H9 (cell line): ENCODE measurements around the gene CHD9. TPM values are rescaled to one million over a fixed set of nuclear protein-coding genes. Genes with fewer than 3 reads are reported as not detected.

ENCODE experiments used
- DNase-seq: peaks from one replicate; pipeline ENCODE4 v3.0.0-alpha.2; 2017
- H2AFZ ChIP-seq: one replicate; pipeline ENCODE4 v1.6.1; 2013; ENCODE audit warnings: mild to moderate bottlenecking, low read length, control low read depth, moderate library complexity
- H2AK5ac ChIP-seq: 2 replicates; pipeline ENCODE4 v1.6.1; 2013; ENCODE audit warnings: low read length, control low read depth, mixed read lengths; ENCODE audit not compliant: insufficient read length
- H2BK120ac ChIP-seq: one replicate; pipeline ENCODE4 v1.6.1; 2013; ENCODE audit warnings: low read depth, mild to moderate bottlenecking, low read length, control low read depth, inconsistent platforms; ENCODE audit not compliant: poor library complexity, severe bottlenecking
- H2BK12ac ChIP-seq: 2 replicates; pipeline ENCODE4 v1.6.1; 2013; ENCODE audit warnings: low read length, control low read depth, mixed read lengths, low read depth; ENCODE audit not compliant: insufficient read length
- H2BK15ac ChIP-seq: 2 replicates; pipeline ENCODE4 v1.6.1; 2013; ENCODE audit warnings: low read depth, low read length, control low read depth
- H2BK20ac ChIP-seq: one replicate; pipeline ENCODE4 v1.6.1; 2013; ENCODE audit warnings: low read depth, mild to moderate bottlenecking, low read length, control low read depth, inconsistent platforms; ENCODE audit not compliant: poor library complexity, severe bottlenecking
- H2BK5ac ChIP-seq: 2 replicates; pipeline ENCODE4 v1.6.1; 2013; ENCODE audit warnings: low read length, control low read depth, mixed read lengths; ENCODE audit not compliant: insufficient read length
- H3K14ac ChIP-seq: 2 replicates; pipeline ENCODE4 v1.6.1; 2013; ENCODE audit warnings: low read length, control low read depth; ENCODE audit not compliant: insufficient read depth
- H3K18ac ChIP-seq: 2 replicates; pipeline ENCODE4 v1.6.1; 2013; ENCODE audit warnings: low read depth, mild to moderate bottlenecking, mixed read lengths, low read length, control low read depth; ENCODE audit not compliant: insufficient read length
- H3K23ac ChIP-seq: 2 replicates; pipeline ENCODE4 v1.6.1; 2013; ENCODE audit warnings: low read length, control low read depth, mixed read lengths, low read depth; ENCODE audit not compliant: insufficient read length
- H3K23me2 ChIP-seq: 2 replicates; pipeline ENCODE4 v1.6.1; 2013; ENCODE audit warnings: low read depth, mild to moderate bottlenecking, mixed read lengths, low read length, control low read depth; ENCODE audit not compliant: insufficient read length, poor library complexity, severe bottlenecking
- H3K27ac ChIP-seq: 2 replicates; pipeline ENCODE4 v1.5.1; 2013; ENCODE audit warnings: low read length, control low read depth, mixed read lengths, low read depth; ENCODE audit not compliant: insufficient read length
- H3K27me3 ChIP-seq: 2 replicates; pipeline ENCODE4 v1.6.1; 2013; ENCODE audit warnings: low read length, control low read depth, inconsistent platforms; ENCODE audit not compliant: insufficient read depth
- H3K4ac ChIP-seq: 2 replicates; pipeline ENCODE4 v1.6.1; 2013; ENCODE audit warnings: low read depth, mild to moderate bottlenecking, control low read depth, inconsistent platforms, low read length, moderate library complexity
- H3K4me1 ChIP-seq: 2 replicates; pipeline ENCODE4 v1.6.1; 2013; ENCODE audit warnings: low read length, control low read depth, inconsistent platforms; ENCODE audit not compliant: insufficient read depth
- H3K4me2 ChIP-seq: 2 replicates; pipeline ENCODE4 v1.6.1; 2013; ENCODE audit warnings: low read length, control low read depth, mixed read lengths; ENCODE audit not compliant: insufficient read length, insufficient read depth
- H3K56ac ChIP-seq: 2 replicates; pipeline ENCODE4 v1.6.1; 2013; ENCODE audit warnings: low read depth, mild to moderate bottlenecking, mixed read lengths, low read length, control low read depth; ENCODE audit not compliant: insufficient read length
- H3K79me1 ChIP-seq: 2 replicates; pipeline ENCODE4 v1.6.1; 2013; ENCODE audit warnings: low read depth, mild to moderate bottlenecking, moderate library complexity, low read length, control low read depth, inconsistent platforms; ENCODE audit not compliant: insufficient read depth, poor library complexity, severe bottlenecking
- H3K79me2 ChIP-seq: 2 replicates; pipeline ENCODE4 v1.6.1; 2013; ENCODE audit warnings: low read length, control low read depth, inconsistent platforms; ENCODE audit not compliant: insufficient read depth
- H3K9ac ChIP-seq: 2 replicates; pipeline ENCODE4 v1.6.1; 2013; ENCODE audit warnings: low read length, control low read depth, mixed read lengths; ENCODE audit not compliant: insufficient read length; ENCODE audit errors: extremely low read depth
- H3K9me3 ChIP-seq: one replicate; pipeline ENCODE4 v1.6.1; 2013; ENCODE audit warnings: low read depth, low read length, inconsistent platforms; ENCODE audit not compliant: control insufficient read depth
- H3T11ph ChIP-seq: one replicate; pipeline ENCODE4 v1.6.1; 2013; ENCODE audit warnings: mild to moderate bottlenecking, low read length, control low read depth, inconsistent platforms
- H4K20me1 ChIP-seq: one replicate; pipeline ENCODE4 v1.6.1; 2013; ENCODE audit not compliant: control insufficient read depth, insufficient read length, insufficient read depth
- H4K5ac ChIP-seq: 2 replicates; pipeline ENCODE4 v1.6.1; 2013; ENCODE audit warnings: low read depth, mild to moderate bottlenecking, mixed read lengths, low read length, control low read depth; ENCODE audit not compliant: insufficient read length
- H4K8ac ChIP-seq: replicated peaks from 2 replicates; pipeline ENCODE4 v1.6.1; 2013; ENCODE audit warnings: low read length, control low read depth, mixed read lengths, low read depth; ENCODE audit not compliant: insufficient read length
- H4K91ac ChIP-seq: 2 replicates; pipeline ENCODE4 v1.6.1; 2013; ENCODE audit warnings: low read depth, mild to moderate bottlenecking, moderate library complexity, mixed read lengths, low read length, control low read depth; ENCODE audit not compliant: insufficient read length
- H3K27ac Mint-ChIP-seq, 3 experiments: 2 replicates in 2 of 3; 3 replicates in 1 of 3; pipeline ENCODE4 v1.8.0; 2020 to 2021; ENCODE audit warnings: mixed read lengths in 3 of 3, mild to moderate bottlenecking in 1 of 3, moderate library complexity in 1 of 3
- H3K27me3 Mint-ChIP-seq: 2 replicates; pipeline ENCODE4 v1.8.0; 2021; ENCODE audit warnings: low read depth, mild to moderate bottlenecking, moderate library complexity, mixed read lengths
- H3K36me3 Mint-ChIP-seq, 3 experiments: 2 replicates in 2 of 3; 3 replicates in 1 of 3; pipeline ENCODE4 v1.8.0; 2020 to 2021; ENCODE audit warnings: low read depth in 3 of 3, mixed read lengths in 3 of 3; ENCODE audit not compliant: insufficient read depth in 1 of 3
- H3K4me1 Mint-ChIP-seq, 2 experiments: 2 replicates each; pipeline ENCODE4 v1.8.0; 2020; ENCODE audit warnings: mixed read lengths in 2 of 2
- H3K4me3 Mint-ChIP-seq, 2 experiments: 2 replicates in 1 of 2; 3 replicates in 1 of 2; pipeline ENCODE4 v1.8.0; 2020 to 2021; ENCODE audit warnings: mild to moderate bottlenecking in 2 of 2, mixed read lengths in 2 of 2, moderate library complexity in 1 of 2
- H3K9me3 Mint-ChIP-seq, 2 experiments: 2 replicates in 1 of 2; 3 replicates in 1 of 2; pipeline ENCODE4 v1.8.0; 2020; ENCODE audit warnings: mild to moderate bottlenecking in 2 of 2, mixed read lengths in 2 of 2, moderate library complexity in 1 of 2
- CTCF ChIP-seq: fragments of 200-600 bp; sonication (generic); conservative IDR thresholded peaks from 3 replicates; pipeline ENCODE4 v1.8.0; 2021; ENCODE audit warnings: antibody characterized with exemption, mild to moderate bottlenecking
- total RNA-seq: library from RNA; stranded (reverse); gene quantifications from 2 replicates; pipeline ENCODE4 v1.2.1, GENCODE V29; 2021

The CHD9 gene
- total RNA-seq, 1 experiment from 2014 or later, result 46.2 TPM

GRCh38 chr16:53202398-53202797 lies 147.6 kb downstream of the CHD9 start:
- H2AK5ac ChIP-seq, result no peak overlapping the region
- H2BK12ac ChIP-seq, result no peak overlapping the region
- H3K4me2 ChIP-seq, result no peak overlapping the region
- no peaks in the 10 kb centered on the region for H3K79me2 ChIP-seq
- no peak overlapping the region for H3K14ac ChIP-seq
- no peak overlapping the region for H2AFZ ChIP-seq
- no peak overlapping the region for H3K56ac ChIP-seq
- no peak overlapping the region for H2BK120ac ChIP-seq
- Mint-ChIP-seq H3K27me3 (no peaks in the 10 kb centered on the region), H3K27ac (no peak overlapping the region), H3K4me3 (no peak overlapping the region), H3K4me1 (peaks cover 14 to 15% of the 10 kb centered on the region in 2 experiments), H3K9me3 (peaks cover 12 to 16% of the 10 kb centered on the region in 2 experiments), H3K36me3 (peaks cover 12 to 25% (median 22%) of the 10 kb centered on the region in 3 experiments)
- H2BK5ac ChIP-seq, result no peak overlapping the region
- H3K18ac ChIP-seq, result no peak overlapping the region
- no peaks in the 10 kb centered on the region for H3K4me1 ChIP-seq
- no peak overlapping the region for H3K27ac ChIP-seq
- H3K27me3 ChIP-seq, result no peaks in the 10 kb centered on the region
- no peak overlapping the region for H3K4ac ChIP-seq
- no peak overlapping the region for H4K8ac ChIP-seq
- H3K9me3 ChIP-seq, result no peaks in the 10 kb centered on the region
- TF ChIP-seq CTCF, result no peak
- H2BK20ac ChIP-seq, result no peak overlapping the region
- H3T11ph ChIP-seq, result no peak overlapping the region
- no peak overlapping the region for H3K9ac ChIP-seq
- DNase-seq, result no peak
- no peak overlapping the region for H4K91ac ChIP-seq
- no peaks in the 10 kb centered on the region for H3K23me2 ChIP-seq
- H3K23ac ChIP-seq, result no peak overlapping the region
- no peak overlapping the region for H4K5ac ChIP-seq
- no peaks in the 10 kb centered on the region for H3K79me1 ChIP-seq
- H2BK15ac ChIP-seq, result no peak overlapping the region
- H4K20me1 ChIP-seq, result no peaks in the 10 kb centered on the region
